Stimulated activated memory B cell treated with anti-CD40 and anti-IgM and Interleukin-4, amounts not matched to agents 10 μg/mL and 1 μg/mL and 100 μg/mL, for 72 hours (primary cell): ENCODE data around the gene POU2F3.

Experiments used
- ATAC-seq: fragments of 150-1000 bp; cut with Tn5 transposase; 2 replicates; pipeline ENCODE4 v1.10.0; 2021
- H3K27ac Mint-ChIP-seq: one replicate; pipeline ENCODE4 v1.8.0; 2022; ENCODE audit warnings: mild to moderate bottlenecking, mixed read lengths
- H3K27me3 Mint-ChIP-seq: one replicate; pipeline ENCODE4 v1.8.0; 2022; ENCODE audit warnings: mixed read lengths
- H3K36me3 Mint-ChIP-seq: one replicate; pipeline ENCODE4 v1.8.0; 2022; ENCODE audit warnings: mixed read lengths
- H3K4me1 Mint-ChIP-seq: one replicate; pipeline ENCODE4 v1.8.0; 2022; ENCODE audit warnings: mixed read lengths
- H3K4me3 Mint-ChIP-seq: one replicate; pipeline ENCODE4 v1.8.0; 2022; ENCODE audit warnings: mild to moderate bottlenecking, moderate library complexity, mixed read lengths
- H3K9me3 Mint-ChIP-seq: one replicate; pipeline ENCODE4 v1.8.0; 2022; ENCODE audit warnings: mixed read lengths

POU2F3 gene

GRCh38 chr11:120205596-120206161, 34.3 kb upstream of the POU2F3 start:
- Mint-ChIP-seq H3K4me1 (peaks cover 6% of the 10 kb centered on the region), H3K27ac (no peak overlapping the region), H3K36me3 (no peaks in the 10 kb centered on the region), H3K4me3 (no peak overlapping the region), H3K9me3 (no peaks in the 10 kb centered on the region), H3K27me3 (peaks cover 57% of the 10 kb centered on the region)
- ATAC-seq = no peak

GRCh38 chr11:120207512-120207911, 32.4 kb upstream of the POU2F3 start:
- Mint-ChIP-seq H3K4me1 (peaks cover 16% of the 10 kb centered on the region), H3K9me3 (no peaks in the 10 kb centered on the region), H3K4me3 (no peak overlapping the region), H3K27ac (no peak overlapping the region), H3K36me3 (no peaks in the 10 kb centered on the region), H3K27me3 (peaks cover 65% of the 10 kb centered on the region)
- ATAC-seq = no peak

DNA sequence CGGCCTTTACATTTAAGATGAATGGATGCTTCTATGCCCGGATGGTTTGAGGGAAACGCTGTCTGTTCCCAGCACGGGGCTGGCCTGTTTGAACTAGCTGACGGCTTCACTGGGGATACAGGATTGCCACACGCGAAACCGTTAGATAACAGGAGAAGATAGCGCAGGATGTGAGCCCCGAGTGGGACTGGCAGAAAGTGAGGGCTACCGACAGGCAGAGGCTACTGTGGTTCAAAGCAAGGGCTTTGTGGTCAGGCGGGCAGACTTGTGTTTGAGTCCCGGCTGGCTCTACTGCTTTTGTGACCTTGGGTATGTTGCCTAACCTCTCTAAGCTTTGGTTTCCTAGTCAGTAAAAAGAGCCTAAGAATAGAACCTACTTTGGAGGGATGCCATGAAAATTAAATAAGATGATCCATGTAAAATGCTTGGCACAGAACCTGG, 31.9 kb upstream of the POU2F3 start:
- Mint-ChIP-seq H3K4me1 (peaks cover 16% of the 10 kb centered on the region), H3K9me3 (no peaks in the 10 kb centered on the region), H3K4me3 (no peak overlapping the region), H3K27me3 (peaks cover 67% of the 10 kb centered on the region), H3K36me3 (no peaks in the 10 kb centered on the region), H3K27ac (no peak overlapping the region)
- no peak for ATAC-seq

DNA sequence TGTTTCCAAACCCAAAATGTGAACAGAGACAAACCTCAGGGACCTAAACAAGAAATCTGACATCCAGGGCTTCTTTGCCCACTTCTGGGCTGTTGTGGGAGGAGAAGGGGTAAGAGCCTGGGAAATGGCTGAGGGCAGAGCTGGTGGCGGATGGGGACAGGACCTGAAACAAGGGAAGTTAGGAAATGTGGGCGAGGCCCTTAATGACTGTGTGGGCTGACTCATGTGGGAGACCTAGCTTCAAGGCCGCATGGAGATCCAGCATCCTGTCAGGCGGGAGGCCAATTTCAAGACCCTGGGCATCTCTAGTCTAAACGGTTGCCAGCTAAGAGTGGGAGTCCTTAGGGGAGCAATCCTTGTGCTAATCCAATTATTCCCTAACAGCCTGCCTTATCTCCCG, 31.2 kb upstream of the POU2F3 start:
- Mint-ChIP-seq H3K4me1 (peaks cover 16% of the 10 kb centered on the region), H3K27ac (no peak overlapping the region), H3K27me3 (peaks cover 67% of the 10 kb centered on the region), H3K4me3 (no peak overlapping the region), H3K9me3 (no peaks in the 10 kb centered on the region), H3K36me3 (no peaks in the 10 kb centered on the region)
- no peak for ATAC-seq

DNA sequence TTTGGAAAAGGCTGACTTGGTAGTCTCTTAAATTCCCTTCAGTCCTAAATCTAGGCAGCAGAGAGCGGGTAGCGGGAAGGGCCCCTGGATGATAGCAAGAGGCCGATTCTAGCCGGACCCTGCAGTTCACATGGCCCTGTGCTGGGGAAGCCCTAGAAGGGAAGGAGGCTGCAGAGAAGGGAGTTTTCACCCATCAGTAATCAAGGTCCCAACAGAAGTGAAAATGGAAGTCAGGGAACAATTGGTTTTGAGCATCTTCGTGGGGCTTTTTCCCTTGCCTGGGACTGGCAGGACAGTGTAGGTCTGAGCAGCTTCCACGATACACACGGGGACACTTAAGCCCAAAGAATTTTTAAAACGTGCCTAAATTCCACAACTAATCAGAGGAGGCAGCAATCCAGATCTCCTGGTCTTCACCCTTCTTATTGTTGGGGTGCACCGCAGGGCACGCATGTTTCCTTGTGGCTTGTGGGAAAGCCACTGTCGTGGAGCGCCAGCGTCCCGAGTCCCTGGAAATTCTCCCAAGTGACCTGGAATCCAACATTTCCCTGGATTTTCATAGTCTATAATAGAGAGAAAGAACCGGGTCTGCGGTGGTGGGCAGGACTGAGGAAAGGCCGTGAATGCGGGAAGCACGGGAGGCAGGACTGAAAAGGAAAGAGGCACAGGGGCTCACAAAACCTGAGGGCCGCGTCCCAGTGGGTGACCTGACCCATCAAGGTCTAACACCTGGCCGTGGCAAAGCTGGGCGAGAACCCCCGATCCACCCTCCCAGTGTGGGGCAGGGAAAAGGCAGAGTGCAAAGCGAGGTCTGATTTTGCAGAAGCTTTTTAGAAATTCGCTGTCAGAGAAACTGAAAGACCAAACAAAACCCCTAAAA, 30.0 kb upstream of the POU2F3 start:
- Mint-ChIP-seq H3K4me1 (peaks cover 16% of the 10 kb centered on the region), H3K27me3 (peaks cover 59% of the 10 kb centered on the region), H3K4me3 (peak overlapping the region; percentile 77), H3K9me3 (no peaks in the 10 kb centered on the region), H3K36me3 (no peaks in the 10 kb centered on the region), H3K27ac (no peak overlapping the region)
- no peak for ATAC-seq

GRCh38 chr11:120210626-120211521, 29.1 kb upstream of the POU2F3 start, which contains the start of gene OAF:
Gene OAF, plus strand, starts transcription at chr11:120211032. Its CDS starts 248 bp downstream, at chr11:120211280.
- no peaks in the 10 kb centered on the region for H3K36me3 Mint-ChIP-seq
- peaks cover 58% of the 10 kb centered on the region for H3K27me3 Mint-ChIP-seq
- peak; percentile 87 for ATAC-seq
- peaks cover 16% of the 10 kb centered on the region for H3K4me1 Mint-ChIP-seq
- H3K27ac Mint-ChIP-seq = peak within 1 kb of the TSS; percentile 43
- no peaks in the 10 kb centered on the region for H3K9me3 Mint-ChIP-seq
- peak within 1 kb of the TSS; percentile 87 for H3K4me3 Mint-ChIP-seq

- Mint-ChIP-seq H3K27ac (peak overlapping the region; percentile 43), H3K27me3 (peaks cover 51% of the 10 kb centered on the region), H3K9me3 (no peaks in the 10 kb centered on the region), H3K4me1 (peaks cover 16% of the 10 kb centered on the region), H3K4me3 (peak overlapping the region; percentile 87), H3K36me3 (no peaks in the 10 kb centered on the region)
- ATAC-seq = peak; percentile 6
These were observed 28.2 kb upstream of the POU2F3 start for GRCh38 chr11:120211522-120212258.

GRCh38 chr11:120212259-120212878, 27.6 kb upstream of the POU2F3 start:
- H3K27me3 Mint-ChIP-seq = peaks cover 44% of the 10 kb centered on the region
- H3K27ac Mint-ChIP-seq = no peak overlapping the region
- H3K36me3 Mint-ChIP-seq = no peaks in the 10 kb centered on the region
- ATAC-seq = no peak
- no peak overlapping the region for H3K4me3 Mint-ChIP-seq
- H3K4me1 Mint-ChIP-seq = peaks cover 16% of the 10 kb centered on the region
- no peaks in the 10 kb centered on the region for H3K9me3 Mint-ChIP-seq

- Mint-ChIP-seq H3K4me1 (peaks cover 16% of the 10 kb centered on the region), H3K36me3 (no peaks in the 10 kb centered on the region), H3K9me3 (no peaks in the 10 kb centered on the region), H3K27me3 (peaks cover 38% of the 10 kb centered on the region), H3K27ac (no peak overlapping the region), H3K4me3 (no peak overlapping the region)
- no peak for ATAC-seq
These were observed 27.0 kb upstream of the POU2F3 start for GRCh38 chr11:120212926-120213325.

DNA sequence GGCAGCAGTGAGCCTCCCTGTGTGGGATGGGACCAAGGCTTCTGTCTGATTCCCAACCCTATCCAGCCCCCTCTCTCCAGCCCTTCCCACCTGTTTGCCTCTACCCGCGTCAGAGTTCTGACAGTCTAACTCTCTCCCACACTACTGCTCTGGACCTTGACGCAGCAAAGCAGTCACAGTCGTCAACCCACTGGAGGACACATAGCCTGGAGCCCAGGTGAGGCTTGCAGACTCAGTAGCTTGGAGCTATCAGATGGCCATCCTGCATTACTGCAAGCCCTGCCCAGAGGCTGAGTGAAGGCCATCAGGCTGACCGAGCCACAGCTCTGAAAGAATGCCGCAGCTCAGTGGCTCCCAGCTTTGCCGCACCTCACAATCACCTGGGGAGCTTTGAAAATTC, 25.4 kb upstream of the POU2F3 start:
- ATAC-seq = no peak

DNA sequence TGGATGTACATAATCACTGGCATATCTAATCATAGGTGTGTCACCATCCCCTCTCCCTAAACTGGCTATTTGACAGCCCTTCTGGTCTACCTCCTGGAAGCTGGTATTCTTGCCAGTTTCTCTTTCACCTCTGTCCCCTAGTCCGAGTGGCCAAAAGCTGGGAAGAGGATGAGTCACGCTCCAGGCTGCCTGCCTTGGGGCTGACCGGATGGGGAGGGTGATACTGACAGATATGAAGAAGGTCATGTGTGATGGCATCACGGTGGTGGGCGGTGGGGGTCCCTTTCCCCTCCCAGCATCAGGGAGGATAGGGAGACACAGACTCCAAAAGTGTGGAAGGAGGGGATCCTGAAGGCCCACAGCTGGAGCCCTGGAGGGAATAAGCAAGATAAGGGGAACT, 24.3 kb upstream of the POU2F3 start:
- Mint-ChIP-seq H3K4me3 (no peak overlapping the region), H3K4me1 (peaks cover 9% of the 10 kb centered on the region), H3K36me3 (no peaks in the 10 kb centered on the region), H3K27ac (no peak overlapping the region), H3K27me3 (peaks cover 16% of the 10 kb centered on the region), H3K9me3 (no peaks in the 10 kb centered on the region)
- ATAC-seq = no peak

More for the DNA sequence above, 25.4 kb upstream of the POU2F3 start:
- H3K36me3 Mint-ChIP-seq = no peaks in the 10 kb centered on the region
- no peak overlapping the region for H3K27ac Mint-ChIP-seq
- H3K9me3 Mint-ChIP-seq = no peaks in the 10 kb centered on the region
- no peak overlapping the region for H3K4me3 Mint-ChIP-seq
- peaks cover 22% of the 10 kb centered on the region for H3K27me3 Mint-ChIP-seq
- peaks cover 16% of the 10 kb centered on the region for H3K4me1 Mint-ChIP-seq

DNA sequence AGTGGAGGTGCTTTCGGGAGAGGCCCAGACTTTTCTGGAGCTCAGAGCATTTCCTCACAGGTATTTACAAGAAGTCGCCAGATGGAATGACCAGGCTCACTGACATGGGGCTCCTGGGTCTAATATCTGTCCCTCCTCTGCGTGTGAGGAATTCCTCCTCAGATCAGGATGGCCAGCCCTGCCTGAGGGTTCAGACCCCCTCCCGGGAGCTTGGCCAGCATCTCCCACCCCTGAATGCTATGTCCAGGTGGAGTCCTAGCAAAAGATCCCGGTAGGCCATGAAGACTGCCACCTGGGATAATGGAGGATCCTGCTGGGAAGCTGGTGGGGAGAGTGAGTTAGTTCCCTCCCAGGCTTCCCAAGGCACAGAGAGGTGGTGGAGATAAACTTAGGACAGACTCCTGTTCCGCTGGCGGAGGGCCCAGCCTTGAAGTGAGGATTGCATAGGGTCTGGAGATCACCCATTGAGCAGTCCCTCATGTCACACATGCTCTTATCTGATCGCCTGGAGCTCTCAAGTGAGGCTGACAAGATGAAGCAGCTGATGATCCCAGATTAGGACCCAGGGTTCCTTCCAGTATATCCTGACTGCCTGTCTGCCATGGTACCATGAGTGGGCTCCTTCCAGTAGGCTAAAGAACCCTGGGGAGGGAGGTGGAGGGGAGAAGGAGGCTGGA, 23.4 kb upstream of the POU2F3 start:
- no peaks in the 10 kb centered on the region for H3K36me3 Mint-ChIP-seq

GRCh38 chr11:120217526-120217925, 22.4 kb upstream of the POU2F3 start:
- H3K4me3 Mint-ChIP-seq = no peak overlapping the region
- no peaks in the 10 kb centered on the region for H3K9me3 Mint-ChIP-seq
- ATAC-seq = no peak
- H3K4me1 Mint-ChIP-seq = no peaks in the 10 kb centered on the region
- peaks cover 2% of the 10 kb centered on the region for H3K27me3 Mint-ChIP-seq
- no peaks in the 10 kb centered on the region for H3K36me3 Mint-ChIP-seq
- no peak overlapping the region for H3K27ac Mint-ChIP-seq

More for the DNA sequence above, 23.4 kb upstream of the POU2F3 start:
- Mint-ChIP-seq H3K4me3 (no peak overlapping the region), H3K4me1 (peaks cover 6% of the 10 kb centered on the region), H3K27ac (no peak overlapping the region), H3K27me3 (peaks cover 12% of the 10 kb centered on the region), H3K9me3 (no peaks in the 10 kb centered on the region)
- no peak for ATAC-seq
